Right cardiac atrium (tissue), 5 donors: ENCODE results near the gene ASNSD1. TPM values are rescaled to one million over a fixed set of nuclear protein-coding genes. Genes with fewer than 3 reads are reported as not detected.

Source experiments
- ATAC-seq, 2 donors: fragments of 200-7000 bp; cut with Tn5 transposase; one replicate each; pipeline versions ENCODE4 v1.8.0 to v1.9.1; 2020; ENCODE audit warnings: moderate library complexity in 2 of 2, mild to moderate bottlenecking in 1 of 2
- DNase-seq, 3 donors: peaks; one replicate each; pipeline ENCODE4 v3.0.0-alpha.2; 2020
- H3K27ac ChIP-seq: one replicate; pipeline ENCODE4 v1.5.1; 2013; ENCODE audit warnings: mild to moderate bottlenecking, low read length, control low read depth, moderate library complexity
- H3K27me3 ChIP-seq: one replicate; pipeline ENCODE4 v1.6.1; 2013; ENCODE audit not compliant: control insufficient read depth, insufficient read depth
- H3K4me1 ChIP-seq: one replicate; pipeline ENCODE4 v1.6.1; 2013; ENCODE audit warnings: low read length; ENCODE audit not compliant: control insufficient read depth, insufficient read depth
- H3K4me3 ChIP-seq: one replicate; pipeline ENCODE4 v1.5.1; 2013; ENCODE audit warnings: low read length, control low read depth
- H3K9me3 ChIP-seq: one replicate; pipeline ENCODE4 v1.6.1; 2013; ENCODE audit warnings: low read length; ENCODE audit not compliant: control insufficient read depth
- WGBS: extraction: QIAGEN DNeasy Blood & Tissue Kit; methylation state at CpG from one replicate; pipeline ENCODE4 v1.1.7; 2013; 5-methylcytosine and 5-hydroxymethylcytosine counted together
- intact Hi-C, 4 donors: fragments of 100-400 bp; cut with DNase I; formaldehyde crosslinking; loops; one replicate each; pipeline versions ENCODE4 v1.11.0 to v1.14.0; 2022 to 2023
- long read RNA-seq, 4 donors: library from polyadenylated mRNA; unstranded; transcript quantifications; one replicate each; pipeline ENCODE4 v2.0.0, GENCODE V29; 2020 to 2021
- polyA plus RNA-seq: library from polyadenylated mRNA; stranded (reverse); fragments of 200-250 nt; gene quantifications from one replicate; pipeline ENCODE4 v1.2.3, GENCODE V29; 2013
- total RNA-seq, 4 donors: library from RNA; stranded (reverse); fragmentation: NEBNext Ultra II Directional; extraction: Animal tissue kit (Norgen Biotek cat#: 25700); gene quantifications; one replicate each; pipeline ENCODE4 v1.2.1, GENCODE V29; 2021
- donor health status: healthy with polysubstance abuse.
- donor health status: DM: no; HTN: yes; CAD: no.
- donor health status: DM: no; HTN: no; CAD: no.
- donor health status: DM: no; HTN: yes; CAD: no; lungs with severe emphysema.
- donor health status: DM: yes; HTN: yes; CAD: no.

Gene ASNSD1
- total RNA-seq (10 to 100 TPM; 29.9 to 38.7 (median 31.7) TPM), polyA plus RNA-seq (36.1 TPM)
- long read RNA-seq, donor 1, transcript ASNSD1-201 (6 exons, 2,450 nt) = major isoform, 105 of 132 reads
- long read RNA-seq, donor 1, partial matches to known transcripts = 3 of 132 reads
- long read RNA-seq, donor 1, other reads (novel, unspliced or antisense) = 23 of 132 reads
- long read RNA-seq, donor 2, transcript ASNSD1-201 (6 exons, 2,450 nt) = major isoform, 29 of 35 reads
- long read RNA-seq, donor 2, partial matches to known transcripts = 0 of 35 reads
- long read RNA-seq, donor 2, other reads (novel, unspliced or antisense) = 4 of 35 reads
- long read RNA-seq, donor 3, transcript ASNSD1-209 (4 exons, 581 nt) = minor isoform, 5 of 281 reads
- long read RNA-seq, donor 3, transcript ASNSD1-201 (6 exons, 2,450 nt) = major isoform, 227 of 281 reads
- long read RNA-seq, donor 3, partial matches to known transcripts = 3 of 281 reads
- long read RNA-seq, donor 3, other reads (novel, unspliced or antisense) = 46 of 281 reads
- long read RNA-seq, donor 4, transcript ASNSD1-201 (6 exons, 2,450 nt) = major isoform, 28 of 35 reads
- long read RNA-seq, donor 4, partial matches to known transcripts = 1 of 35 reads
- long read RNA-seq, donor 4, other reads (novel, unspliced or antisense) = 6 of 35 reads

GRCh38 chr2:189661148-189661956, at the start of gene ASNSD1:
TSS of gene ASNSD1 (plus strand) at chr2:189661459. CDS start at chr2:189666133, 4,674 bp downstream.
- DNase-seq = peak; percentile 100
- peak; percentile 97 for ATAC-seq
- H3K4me3 ChIP-seq = peak within 1 kb of the TSS; percentile 82
- peak within 1 kb of the TSS; percentile 84 for H3K27ac ChIP-seq
- no peaks in the 10 kb centered on the region for H3K9me3 ChIP-seq
- intact Hi-C loops = loop anchor here in 3 of 4 donors (5.0 kb wide), 1 partner anchor 36 kb away; no protein-coding TSS in a partner anchor
- H3K27me3 ChIP-seq = no peaks in the 10 kb centered on the region
- H3K4me1 ChIP-seq = peaks cover 2% of the 10 kb centered on the region
- under 1% methylated on average over 46 of the region's 46 CpGs for WGBS

GRCh38 chr2:189613077-189613636, 48.1 kb upstream of the ASNSD1 start:
- Histone ChIP-seq H3K9me3 (no peaks in the 10 kb centered on the region), H3K4me1 (peaks cover 4% of the 10 kb centered on the region), H3K27ac (peak overlapping the region; percentile 82), H3K4me3 (peak overlapping the region; percentile 55), H3K27me3 (no peaks in the 10 kb centered on the region)
- intact Hi-C loops = no loop called here
- ATAC-seq = peak; percentile 98
- 3% methylated on average over 6 of the region's 6 CpGs for WGBS
- DNase-seq = no peak

- H3K4me3 ChIP-seq = peak overlapping the region; percentile 55
- intact Hi-C loops = no loop called here
Observed at GRCh38 chr2:189613650-189614420, 47.4 kb upstream of the ASNSD1 start.

GRCh38 chr2:189614585-189614984, 46.7 kb upstream of the ASNSD1 start:
- DNase-seq (no peak), ATAC-seq (no peak)
- 89% methylated on average over 4 of the region's 4 CpGs for WGBS
- H3K4me1 ChIP-seq = peaks cover 4% of the 10 kb centered on the region
- no peaks in the 10 kb centered on the region for H3K27me3 ChIP-seq
- H3K27ac ChIP-seq = no peak overlapping the region
- intact Hi-C loops = no loop called here
- H3K4me3 ChIP-seq = no peak overlapping the region
- H3K9me3 ChIP-seq = no peaks in the 10 kb centered on the region

More at GRCh38 chr2:189613650-189614420, 47.4 kb upstream of the ASNSD1 start:
- Histone ChIP-seq H3K27ac (peak overlapping the region; percentile 86), H3K27me3 (no peaks in the 10 kb centered on the region), H3K4me1 (peaks cover 4% of the 10 kb centered on the region), H3K9me3 (no peaks in the 10 kb centered on the region)
- peak in 1 of 3 donors; percentile 57 for DNase-seq
- peak; percentile 86 for ATAC-seq
- WGBS = 24% methylated on average over 2 of the region's 2 CpGs

GRCh38 chr2:189618197-189618596, 43.1 kb upstream of the ASNSD1 start:
- ATAC-seq (no peak), DNase-seq (no peak)
- WGBS = 0% methylated on average over 1 of the region's 1 CpG
- Histone ChIP-seq H3K4me3 (no peak overlapping the region), H3K27me3 (no peaks in the 10 kb centered on the region), H3K9me3 (no peaks in the 10 kb centered on the region), H3K27ac (no peak overlapping the region), H3K4me1 (peaks cover 2% of the 10 kb centered on the region)
- intact Hi-C loops = no loop called here

- DNase-seq (no peak), ATAC-seq (no peak)
- intact Hi-C loops = no loop called here
- no peaks in the 10 kb centered on the region for H3K4me1 ChIP-seq
- H3K4me3 ChIP-seq = no peak overlapping the region
- H3K27me3 ChIP-seq = no peaks in the 10 kb centered on the region
- no peaks in the 10 kb centered on the region for H3K9me3 ChIP-seq
- no peak overlapping the region for H3K27ac ChIP-seq
Observed at GRCh38 chr2:189621781-189622180, 39.5 kb upstream of the ASNSD1 start.

- Histone ChIP-seq H3K4me1 (no peaks in the 10 kb centered on the region), H3K4me3 (no peak overlapping the region), H3K27me3 (no peaks in the 10 kb centered on the region), H3K27ac (no peak overlapping the region), H3K9me3 (no peaks in the 10 kb centered on the region)
- DNase-seq = no peak
- no peak for ATAC-seq
- intact Hi-C loops = no loop called here
- WGBS = 97% methylated on average over 1 of the region's 1 CpG
Observed at GRCh38 chr2:189623049-189623448, 38.2 kb upstream of the ASNSD1 start.

GRCh38 chr2:189624648-189625355, 36.5 kb upstream of the ASNSD1 start:
- DNase-seq (no peak), ATAC-seq (no peak)
- intact Hi-C loops = no loop called here
- Histone ChIP-seq H3K9me3 (no peaks in the 10 kb centered on the region), H3K27me3 (no peaks in the 10 kb centered on the region), H3K4me3 (no peak overlapping the region), H3K4me1 (no peaks in the 10 kb centered on the region), H3K27ac (no peak overlapping the region)
- WGBS = 71% methylated on average over 3 of the region's 3 CpGs

GRCh38 chr2:189625636-189626035, 35.6 kb upstream of the ASNSD1 start:
- Histone ChIP-seq H3K9me3 (no peaks in the 10 kb centered on the region), H3K4me3 (no peak overlapping the region), H3K27me3 (no peaks in the 10 kb centered on the region), H3K4me1 (no peaks in the 10 kb centered on the region), H3K27ac (no peak overlapping the region)
- WGBS = 87% methylated on average over 2 of the region's 2 CpGs
- DNase-seq (no peak), ATAC-seq (no peak)
- intact Hi-C loops = no loop called here

- no peaks in the 10 kb centered on the region for H3K9me3 ChIP-seq
- H3K27me3 ChIP-seq = no peaks in the 10 kb centered on the region
- H3K27ac ChIP-seq = no peak overlapping the region
- no peak overlapping the region for H3K4me3 ChIP-seq
- intact Hi-C loops = no loop called here
- ATAC-seq = no peak
- DNase-seq = no peak
- H3K4me1 ChIP-seq = no peaks in the 10 kb centered on the region
- WGBS = 91% methylated on average over 1 of the region's 1 CpG
Observed at GRCh38 chr2:189627789-189628188, 33.5 kb upstream of the ASNSD1 start.
